GM21390 (cell line): ENCODE measurements around the gene COG5.
"Not testable (repeated sequence)": the region's sequence is repeated elsewhere in the genome, so short reads cannot be mapped to it uniquely, and the experiment has no call there.

Experiments
- ATAC-seq: cut with Tn5 transposase; IDR thresholded peaks from one replicate; pipeline ENCODE4 v1.9.1; 2021; ENCODE audit not compliant: unreplicated experiment

COG5 gene

DNA sequence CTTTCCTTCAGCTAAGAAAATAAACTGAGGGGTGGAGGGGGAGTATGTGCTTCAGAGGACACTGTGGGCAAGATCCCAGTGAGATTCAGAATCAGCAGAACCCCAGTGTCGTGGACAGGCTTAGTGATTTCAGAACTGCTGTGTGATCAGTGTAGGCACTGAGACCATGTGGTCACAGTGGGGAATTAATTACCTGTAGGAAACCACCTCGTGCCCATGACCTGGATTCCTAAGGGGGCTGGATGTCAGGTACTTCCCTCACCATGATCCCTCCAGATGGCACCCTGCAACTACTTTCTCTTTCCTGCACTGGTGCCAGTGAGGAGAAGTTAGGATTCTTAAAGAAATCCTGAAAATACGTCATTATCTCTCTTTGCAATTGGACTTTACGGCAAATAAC is 330.5 kb downstream of the COG5 start:
- no peak for ATAC-seq

GRCh38 chr7:107232568-107233090 is 331.1 kb downstream of the COG5 start:
- ATAC-seq, result no peak

GRCh38 chr7:107230334-107230733 is 333.4 kb downstream of the COG5 start:
- no peak for ATAC-seq

DNA sequence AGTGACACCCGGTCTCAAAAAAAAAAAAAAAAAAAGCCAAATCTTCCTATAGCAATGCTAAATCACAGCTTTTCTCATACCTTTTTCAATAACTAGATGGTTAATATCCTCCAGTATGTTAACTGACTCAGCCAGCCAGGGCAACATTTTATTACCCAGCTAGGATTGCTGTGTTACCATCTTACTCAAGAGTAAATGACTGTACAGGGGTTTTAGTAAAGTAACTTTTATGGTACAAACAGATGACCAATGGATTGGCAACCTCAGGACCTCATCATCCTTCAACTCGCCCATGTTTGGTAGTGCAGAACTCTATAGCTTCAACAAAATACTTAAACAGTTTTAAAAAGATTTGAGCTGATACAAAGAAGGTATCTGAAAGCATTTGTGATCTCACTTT is 335.4 kb downstream of the COG5 start:
- no peak for ATAC-seq

DNA sequence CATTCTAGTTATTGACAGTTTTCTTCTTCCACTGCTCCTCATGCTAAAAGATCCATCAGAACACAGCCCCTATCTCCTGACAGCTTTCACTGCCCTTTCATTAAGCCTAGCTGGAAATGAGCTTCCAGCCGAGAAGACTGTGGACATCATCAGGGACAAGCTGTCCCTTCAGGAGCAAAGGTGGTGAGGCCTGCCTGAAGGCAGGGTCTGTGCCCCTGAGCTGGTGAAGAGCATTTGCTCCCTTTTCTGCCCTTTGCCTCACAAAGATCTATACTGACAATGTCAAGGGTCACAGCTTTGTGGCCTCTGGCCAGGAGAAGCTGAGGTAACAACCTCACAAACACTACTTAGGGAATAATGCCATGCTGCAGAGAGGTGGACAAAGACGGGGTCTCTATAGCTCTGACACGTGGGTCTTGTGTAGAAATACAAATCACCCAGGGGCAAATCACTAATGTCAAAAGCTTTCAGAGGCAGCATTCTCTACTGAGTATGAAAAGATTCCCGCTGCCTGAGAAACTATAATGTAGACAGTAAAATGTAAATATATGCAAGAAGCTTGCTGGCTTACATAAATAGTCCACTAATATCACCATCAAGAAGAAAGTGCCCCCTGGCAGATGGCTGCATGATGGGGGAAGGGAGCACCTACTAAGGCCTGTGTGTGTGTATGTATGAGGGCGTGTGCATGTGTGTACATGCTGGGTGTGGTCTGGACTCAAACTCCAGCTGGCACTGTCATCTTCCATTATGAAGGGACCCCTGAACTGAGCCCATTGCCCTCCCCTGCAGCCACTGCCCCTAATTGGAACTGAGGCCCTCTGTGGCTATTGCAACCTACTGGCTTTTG is 339.1 kb downstream of the COG5 start:
- no peak for ATAC-seq

GRCh38 chr7:107220806-107221205 is 342.9 kb downstream of the COG5 start:
- not testable (repeated sequence) for ATAC-seq

GRCh38 chr7:107220356-107220755 is 343.4 kb downstream of the COG5 start:
- no peak for ATAC-seq

- ATAC-seq, result no peak
These were observed 344.0 kb downstream of the COG5 start for GRCh38 chr7:107219563-107220244.

DNA sequence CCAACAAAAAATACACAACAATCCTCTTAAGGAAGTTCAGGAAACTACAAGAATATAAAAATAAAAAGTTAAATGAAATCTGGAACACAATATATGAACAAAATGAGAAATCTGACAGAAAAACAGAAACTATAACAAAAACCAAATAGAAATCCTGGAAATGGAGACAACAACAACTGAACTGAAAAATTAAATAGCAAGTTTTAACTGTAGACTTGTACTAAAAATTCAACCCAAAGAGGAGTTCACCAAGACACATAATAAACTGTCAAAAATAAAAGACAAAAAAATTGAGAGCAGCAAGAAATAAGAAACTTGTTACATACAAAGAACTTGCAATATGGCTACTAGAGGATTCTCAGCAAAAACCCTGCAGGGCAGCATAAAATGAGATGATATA is 349.8 kb downstream of the COG5 start:
- ATAC-seq, result no peak

DNA sequence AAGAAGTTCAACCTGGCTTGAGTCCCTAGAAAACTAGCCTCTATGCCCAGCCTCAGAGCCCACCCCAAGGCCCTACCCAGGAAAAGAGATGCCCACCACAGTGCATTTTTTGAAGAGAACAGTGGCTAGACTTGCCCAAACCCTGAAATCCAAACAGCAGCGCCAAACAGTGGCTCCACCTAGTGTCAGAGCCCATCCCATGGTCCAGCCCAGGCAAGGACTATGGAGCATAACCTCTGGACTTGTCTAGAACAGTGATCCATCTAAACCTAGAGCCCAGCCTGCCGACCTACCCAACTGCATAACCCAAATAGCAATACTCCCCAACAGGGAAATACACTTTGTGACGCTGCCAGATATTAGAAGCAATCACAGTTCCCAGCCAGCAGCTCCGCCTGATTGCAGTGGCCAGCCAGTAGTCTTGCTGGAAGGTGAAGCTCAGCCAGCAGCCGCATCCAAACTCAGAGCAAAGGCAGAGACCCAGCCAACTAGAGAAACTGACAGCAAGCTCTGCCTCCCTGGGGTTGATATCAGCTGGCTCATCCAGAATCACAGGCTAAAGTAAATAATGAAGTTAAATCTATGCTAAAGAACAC is 350.4 kb downstream of the COG5 start:
- ATAC-seq, result no peak

- no peak for ATAC-seq
These were observed 351.0 kb downstream of the COG5 start for GRCh38 chr7:107212725-107213124.

- ATAC-seq, result no peak
These were observed 353.3 kb downstream of the COG5 start for GRCh38 chr7:107210400-107210799.

GRCh38 chr7:107209565-107209964 is 354.2 kb downstream of the COG5 start:
- ATAC-seq, result no peak

DNA sequence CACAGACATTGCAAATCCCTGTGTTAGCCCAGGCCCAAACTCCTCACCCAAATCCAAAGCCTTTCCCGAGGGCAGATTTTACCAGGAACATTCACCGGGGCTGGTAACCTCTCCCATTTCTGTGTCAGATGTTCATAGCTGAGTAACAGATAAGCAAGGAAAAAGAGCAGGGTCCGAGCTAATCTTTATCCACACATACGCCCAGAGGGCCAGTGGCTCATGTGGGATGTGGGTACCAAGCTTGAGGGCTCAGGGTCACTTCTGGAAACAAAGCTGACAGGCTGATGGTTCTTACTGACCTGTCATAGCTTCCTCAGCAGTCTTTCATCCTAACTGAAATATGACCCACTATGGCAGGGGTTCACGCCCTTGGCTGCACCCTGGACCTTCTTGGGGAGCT is 355.2 kb downstream of the COG5 start:
- no peak for ATAC-seq

- no peak for ATAC-seq
These were observed 355.6 kb downstream of the COG5 start for GRCh38 chr7:107208024-107208521.

DNA sequence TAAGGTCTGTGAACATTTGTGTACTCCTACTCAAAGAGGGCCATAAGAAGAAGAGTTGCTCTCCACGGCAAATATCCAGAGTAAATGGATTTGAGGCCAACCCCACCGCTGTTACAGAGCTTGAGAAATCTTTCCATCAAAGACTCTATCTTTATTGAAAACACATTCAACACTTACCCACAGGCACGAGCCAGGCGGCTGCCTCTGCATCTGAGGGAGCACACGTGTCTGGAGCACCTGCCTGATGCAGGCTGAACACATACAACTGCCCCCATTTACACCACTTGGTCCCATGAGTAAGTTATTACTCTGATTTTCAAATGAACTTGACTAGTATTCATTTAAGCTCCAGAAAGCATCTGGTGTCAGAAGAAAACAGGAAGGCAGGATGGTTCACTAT is 356.3 kb downstream of the COG5 start:
- no peak for ATAC-seq

GRCh38 chr7:107206706-107207105 is 357.0 kb downstream of the COG5 start:
- ATAC-seq, result no peak

GRCh38 chr7:107206136-107206535 is 357.6 kb downstream of the COG5 start:
- no peak for ATAC-seq

DNA sequence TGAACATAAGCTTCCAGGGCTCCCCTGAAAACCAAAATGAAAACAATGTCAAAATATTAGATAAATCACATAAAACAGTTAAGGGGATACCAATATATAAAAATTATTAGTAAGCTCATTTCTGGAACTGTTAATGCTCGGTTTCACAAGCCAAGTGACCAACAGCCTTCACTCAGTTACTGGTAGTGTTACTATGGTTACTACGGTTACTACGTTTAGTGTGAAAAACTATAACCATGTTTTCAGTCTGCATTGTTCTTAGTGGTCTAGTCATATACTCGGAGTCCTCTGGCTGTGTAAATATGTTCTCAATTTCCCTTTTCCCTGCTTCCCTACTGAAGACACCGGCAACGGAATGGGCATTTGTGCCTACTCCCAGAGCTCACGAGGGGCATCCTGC is 360.1 kb downstream of the COG5 start:
- no peak for ATAC-seq

GRCh38 chr7:107201795-107202450 is 361.8 kb downstream of the COG5 start:
- no peak for ATAC-seq
